Measurements from ENCODE around the gene GATA2.

GATA2 gene

GRCh38 chr3:128430731-128431130 is 62.3 kb downstream of the GATA2 start:
- ATAC-seq = no peak
- TF ChIP-seq BACH2 (CRISPR knock-in tag; IDR thresholded peaks at IDR 0.05; ENCODE audit: borderline replicate concordance) (no peak), PATZ1 (CRISPR knock-in tag; IDR thresholded peaks at IDR 0.05; ENCODE audit: borderline replicate concordance) (no peak), TSHZ2 (CRISPR knock-in tag; IDR thresholded peaks at IDR 0.05) (no peak), CSRNP3 (CRISPR knock-in tag; IDR thresholded peaks at IDR 0.05) (no peak), ZFP30 (CRISPR knock-in tag; IDR thresholded peaks at IDR 0.05) (no peak), TCF4 (CRISPR knock-in tag; IDR thresholded peaks at IDR 0.05; ENCODE audit: borderline replicate concordance) (no peak), PPARA (CRISPR knock-in tag; IDR thresholded peaks at IDR 0.05; ENCODE audit: borderline replicate concordance) (no peak), RARB (CRISPR knock-in tag; IDR thresholded peaks at IDR 0.05) (no peak), TOX (CRISPR knock-in tag; IDR thresholded peaks at IDR 0.05; ENCODE audit: borderline replicate concordance) (no peak), CREB5 (CRISPR knock-in tag; IDR thresholded peaks at IDR 0.05; ENCODE audit: low read depth) (no peak), ZNF70 (CRISPR knock-in tag; IDR thresholded peaks at IDR 0.05) (no peak), POU6F1 (CRISPR knock-in tag; IDR thresholded peaks at IDR 0.05; ENCODE audit: borderline replicate concordance, low read depth) (no peak), ZNF565 (CRISPR knock-in tag; conservative IDR thresholded peaks at IDR 0.05; ENCODE audit: low read depth) (no peak), GLIS3 (CRISPR knock-in tag; IDR thresholded peaks at IDR 0.05) (no peak), OSR1 (CRISPR knock-in tag; IDR thresholded peaks at IDR 0.05) (no peak), ESRRG (CRISPR knock-in tag; IDR thresholded peaks at IDR 0.05) (no peak), ZNF8 (CRISPR knock-in tag; IDR thresholded peaks at IDR 0.05) (no peak)

- ATAC-seq = no peak
- TF ChIP-seq PATZ1 (CRISPR knock-in tag; IDR thresholded peaks at IDR 0.05; ENCODE audit: borderline replicate concordance) = no peak
- TF ChIP-seq ZNF70 (CRISPR knock-in tag; IDR thresholded peaks at IDR 0.05) = no peak
- TF ChIP-seq ISL1 (CRISPR knock-in tag; IDR thresholded peaks at IDR 0.05) = no peak
- TF ChIP-seq ZC3H10 (CRISPR knock-in tag; IDR thresholded peaks at IDR 0.05) = no peak
- no peak for TF ChIP-seq SNAI2 (CRISPR knock-in tag; IDR thresholded peaks at IDR 0.05)
- no peak for TF ChIP-seq POU6F1 (CRISPR knock-in tag; IDR thresholded peaks at IDR 0.05; ENCODE audit: borderline replicate concordance, low read depth)
- no peak for TF ChIP-seq GLIS3 (CRISPR knock-in tag; IDR thresholded peaks at IDR 0.05)
- no peak for TF ChIP-seq PPARA (CRISPR knock-in tag; IDR thresholded peaks at IDR 0.05; ENCODE audit: borderline replicate concordance)
These were observed 62.7 kb downstream of the GATA2 start for GRCh38 chr3:128430301-128430700.

Measured in SK-N-SH treated with all-trans-retinoic acid at 6 μM for 48 hours (cell line).